K562 (cell line): ENCODE results near the gene DNAJB14. TPM values are rescaled to one million over a fixed set of nuclear protein-coding genes. Genes with fewer than 3 reads are reported as not detected.

ENCODE experiments used
- CAMTA2 ChIP-seq: fragments of 250-450 bp; sonication (Bioruptor Pico); conservative IDR thresholded peaks from 2 replicates; pipeline ENCODE4 v1.5.1; 2022
- CCNT2 ChIP-seq: IDR thresholded peaks from 2 replicates; pipeline ENCODE4 v1.6.1; 2011; ENCODE audit warnings: borderline replicate concordance, low read depth, mild to moderate bottlenecking, moderate library complexity, mixed read lengths, low read length; ENCODE audit not compliant: insufficient read length; ENCODE audit errors: extremely low read depth
- GATAD2A ChIP-seq: fragments of 450-650 bp; IDR thresholded peaks from 2 replicates; pipeline ENCODE4 v1.6.1; 2017
- HDAC3 ChIP-seq: fragments of 450-650 bp; IDR thresholded peaks from 2 replicates; pipeline ENCODE4 v1.6.1; 2018; ENCODE audit warnings: borderline replicate concordance, mild to moderate bottlenecking, moderate library complexity; ENCODE audit not compliant: partially characterized antibody
- ILF3 ChIP-seq: fragments of 450-650 bp; IDR thresholded peaks from 2 replicates; pipeline ENCODE4 v1.6.1; 2018; ENCODE audit warnings: antibody characterized with exemption, mild to moderate bottlenecking, moderate library complexity, borderline replicate concordance
- KDM1A ChIP-seq, 2 experiments: fragments of 450-650 bp; IDR thresholded peaks; 2 replicates each; pipeline ENCODE4 v1.6.1; 2016; ENCODE audit warnings: mild to moderate bottlenecking in 2 of 2
- MAFF ChIP-seq: IDR thresholded peaks from 2 replicates; pipeline ENCODE4 v1.6.1; 2012; ENCODE audit warnings: low read length, improper control_type of control experiment
- NCOA1 ChIP-seq: fragments of 450-650 bp; IDR thresholded peaks from 2 replicates; pipeline ENCODE4 v1.6.1; 2016; ENCODE audit warnings: low read depth
- POLR2AphosphoS5 ChIP-seq: IDR thresholded peaks from 2 replicates; pipeline ENCODE4 v1.6.1; 2011; ENCODE audit warnings: mild to moderate bottlenecking, low read depth, low read length, moderate library complexity; ENCODE audit not compliant: control insufficient read depth, insufficient read depth
- SP1 ChIP-seq: sonication (generic); formaldehyde crosslinking; IDR thresholded peaks from 2 replicates; pipeline ENCODE4 v1.8.1; 2022; ENCODE audit warnings: mild to moderate bottlenecking, missing genetic modification reagents
- TCFL5 ChIP-seq: fragments of 250-450 bp; sonication (Bioruptor Pico); conservative IDR thresholded peaks from 2 replicates; pipeline ENCODE4 v1.6.1; 2021; ENCODE audit warnings: mild to moderate bottlenecking, moderate library complexity, matching md5 sums
- ZFP91 ChIP-seq: sonication (generic); formaldehyde crosslinking; IDR thresholded peaks from 2 replicates; pipeline ENCODE4 v1.8.0; 2022; ENCODE audit warnings: mild to moderate bottlenecking, missing genetic modification reagents
- ZNF217 ChIP-seq: sonication (generic); formaldehyde crosslinking; IDR thresholded peaks from 2 replicates; pipeline ENCODE4 v1.8.0; 2022; ENCODE audit warnings: mild to moderate bottlenecking, missing genetic modification reagents
- ZNF551 ChIP-seq: fragments of 250-450 bp; sonication (Bioruptor Pico); IDR thresholded peaks from 2 replicates; pipeline ENCODE4 v1.5.0; 2021; ENCODE audit warnings: mild to moderate bottlenecking, moderate library complexity
- ZNF76 ChIP-seq: fragments of 250-450 bp; sonication (Bioruptor Pico); IDR thresholded peaks from 2 replicates; pipeline ENCODE4 v1.4.0; 2020; ENCODE audit warnings: mild to moderate bottlenecking, moderate library complexity, borderline replicate concordance
- ZNF778 ChIP-seq: fragments of 450-650 bp; formaldehyde crosslinking; IDR thresholded peaks from 2 replicates; pipeline ENCODE4 v1.4.0; 2020; ENCODE audit warnings: mild to moderate bottlenecking, moderate library complexity
- polyA plus RNA-seq, 8 experiments: library from polyadenylated mRNA; depleted of rRNA in 4 of 8; stranded (reverse) in 5 of 8; unstranded in 3 of 8; fragments of >200 nt; fragmentation: Nextera tagmentation in 2 of 8; fragmentation: Illumina TruSeq in 1 of 8; extraction: Ambion mirVana in 2 of 8; extraction: Trizol in 1 of 8; gene quantifications; 2 replicates each; pipeline versions ENCODE4 v1.2.1 to v1.2.3, GENCODE V29; 2011 to 2014; ENCODE audit warnings: inconsistent platforms in 1 of 8, missing spikeins in 1 of 8
- total RNA-seq, 7 experiments: library from RNA; depleted of rRNA in 6 of 7; stranded (reverse); fragments of >200 nt in 6 of 7; fragmentation: Illumina TruSeq in 2 of 7; extraction: Trizol in 2 of 7; gene quantifications; 2 replicates each; pipeline versions ENCODE4 v1.2.1 to v1.2.3, GENCODE V29; 2011 to 2021; ENCODE audit warnings: low replicate concordance in 1 of 7
- TF ChIP-seq, protein P1 (sequence below): fragments of 250-450 bp; sonication (Bioruptor Pico); IDR thresholded peaks from 2 replicates; pipeline ENCODE4 v1.4.0; 2020; ENCODE audit warnings: mild to moderate bottlenecking, moderate library complexity
- TF ChIP-seq, protein P2 (sequence below): fragments of 450-650 bp; IDR thresholded peaks from 2 replicates; pipeline ENCODE4 v1.7.0; 2016; ENCODE audit warnings: borderline replicate concordance
- TF ChIP-seq, protein P3 (sequence below): fragments of 450-650 bp; IDR thresholded peaks from 2 replicates; pipeline ENCODE4 v1.6.1; 2017; ENCODE audit warnings: mild to moderate bottlenecking, moderate library complexity

DNAJB14 gene
- total and polyA plus RNA-seq, 9 of the 15 experiments (the other 6 are each of a cell fraction or from before 2014, with no cell fraction given), result 5.5 to 28.0 (median 12.7) TPM

DNA sequence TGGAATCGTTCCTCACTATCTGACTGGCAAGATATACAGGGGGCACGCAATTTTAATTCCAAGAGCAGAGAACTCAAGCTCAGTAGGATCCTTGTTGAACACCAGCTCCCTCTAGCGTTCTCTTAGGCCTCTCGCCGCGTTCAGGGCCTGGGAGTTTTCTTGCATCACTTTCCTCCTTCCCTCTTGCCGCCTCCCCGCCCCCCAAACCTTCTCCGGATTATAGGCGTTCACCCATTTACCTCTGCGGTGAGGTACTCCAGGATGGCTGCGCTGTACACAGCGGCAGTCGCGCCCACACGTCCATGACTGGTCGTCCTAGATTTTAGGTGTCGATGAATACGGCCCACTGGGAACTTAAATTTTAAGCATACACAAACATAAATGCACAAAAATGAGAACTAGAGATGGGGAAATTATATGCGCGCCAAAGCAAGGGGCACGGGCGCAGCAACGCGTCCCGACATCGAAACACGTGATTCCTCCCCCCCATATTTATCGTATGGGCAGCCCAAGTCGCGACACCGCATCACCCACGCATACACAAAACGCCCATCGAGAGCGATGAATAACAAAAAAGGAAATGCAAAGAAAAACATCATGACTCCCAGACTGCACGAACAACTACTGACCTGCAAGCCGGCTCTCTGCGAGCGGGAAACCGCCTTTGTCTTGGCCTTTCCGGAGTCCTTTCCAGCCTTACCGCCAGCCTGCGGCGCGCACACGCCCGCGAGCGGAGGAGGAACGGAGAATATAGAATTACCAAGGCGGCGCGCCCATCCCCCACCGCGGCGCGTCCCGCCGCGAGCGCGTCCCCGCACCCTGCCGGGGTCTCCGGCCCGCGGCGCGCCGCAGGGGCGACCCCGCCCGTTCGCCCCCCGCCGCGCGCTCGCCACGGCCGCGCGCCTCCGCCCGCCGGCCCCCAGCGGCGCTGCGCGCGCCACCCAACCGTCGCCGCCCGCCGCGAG, 2.9 kb upstream of the DNAJB14 start (continued):
- TF ChIP-seq ZFP91 (CRISPR knock-in tag), result no peak
- TF ChIP-seq TCFL5 (CRISPR knock-in tag), result no peak
- TF ChIP-seq MAFF, result no peak
- peak; percentile 90 for TF ChIP-seq SP1
- TF ChIP-seq CCNT2, result peak; percentile 70
- no peak for TF ChIP-seq ZNF76 (CRISPR knock-in tag)
- peak in 1 of 2 experiments; percentile 58; a peak in 3 of 4 replicates for TF ChIP-seq KDM1A (IDR thresholded peaks at IDR 0.05)
- peak; percentile 69; the same call in 1 of the 2 replicates for TF ChIP-seq POLR2AphosphoS5
- no peak for TF ChIP-seq ZNF217
- TF ChIP-seq, protein P1, sequence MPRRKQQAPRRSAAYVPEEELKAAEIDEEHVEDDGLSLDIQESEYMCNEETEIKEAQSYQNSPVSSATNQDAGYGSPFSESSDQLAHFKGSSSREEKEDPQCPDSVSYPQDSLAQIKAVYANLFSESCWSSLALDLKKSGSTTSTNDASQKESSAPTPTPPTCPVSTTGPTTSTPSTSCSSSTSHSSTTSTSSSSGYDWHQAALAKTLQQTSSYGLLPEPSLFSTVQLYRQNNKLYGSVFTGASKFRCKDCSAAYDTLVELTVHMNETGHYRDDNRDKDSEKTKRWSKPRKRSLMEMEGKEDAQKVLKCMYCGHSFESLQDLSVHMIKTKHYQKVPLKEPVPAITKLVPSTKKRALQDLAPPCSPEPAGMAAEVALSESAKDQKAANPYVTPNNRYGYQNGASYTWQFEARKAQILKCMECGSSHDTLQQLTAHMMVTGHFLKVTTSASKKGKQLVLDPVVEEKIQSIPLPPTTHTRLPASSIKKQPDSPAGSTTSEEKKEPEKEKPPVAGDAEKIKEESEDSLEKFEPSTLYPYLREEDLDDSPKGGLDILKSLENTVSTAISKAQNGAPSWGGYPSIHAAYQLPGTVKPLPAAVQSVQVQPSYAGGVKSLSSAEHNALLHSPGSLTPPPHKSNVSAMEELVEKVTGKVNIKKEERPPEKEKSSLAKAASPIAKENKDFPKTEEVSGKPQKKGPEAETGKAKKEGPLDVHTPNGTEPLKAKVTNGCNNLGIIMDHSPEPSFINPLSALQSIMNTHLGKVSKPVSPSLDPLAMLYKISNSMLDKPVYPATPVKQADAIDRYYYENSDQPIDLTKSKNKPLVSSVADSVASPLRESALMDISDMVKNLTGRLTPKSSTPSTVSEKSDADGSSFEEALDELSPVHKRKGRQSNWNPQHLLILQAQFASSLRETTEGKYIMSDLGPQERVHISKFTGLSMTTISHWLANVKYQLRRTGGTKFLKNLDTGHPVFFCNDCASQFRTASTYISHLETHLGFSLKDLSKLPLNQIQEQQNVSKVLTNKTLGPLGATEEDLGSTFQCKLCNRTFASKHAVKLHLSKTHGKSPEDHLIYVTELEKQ (CRISPR knock-in tag), result no peak
- TF ChIP-seq NCOA1, result 0 out of 2 replicates have a peak, but pooled peaks have one; percentile 21
- TF ChIP-seq HDAC3, result peak; percentile 41
- TF ChIP-seq, protein P2, sequence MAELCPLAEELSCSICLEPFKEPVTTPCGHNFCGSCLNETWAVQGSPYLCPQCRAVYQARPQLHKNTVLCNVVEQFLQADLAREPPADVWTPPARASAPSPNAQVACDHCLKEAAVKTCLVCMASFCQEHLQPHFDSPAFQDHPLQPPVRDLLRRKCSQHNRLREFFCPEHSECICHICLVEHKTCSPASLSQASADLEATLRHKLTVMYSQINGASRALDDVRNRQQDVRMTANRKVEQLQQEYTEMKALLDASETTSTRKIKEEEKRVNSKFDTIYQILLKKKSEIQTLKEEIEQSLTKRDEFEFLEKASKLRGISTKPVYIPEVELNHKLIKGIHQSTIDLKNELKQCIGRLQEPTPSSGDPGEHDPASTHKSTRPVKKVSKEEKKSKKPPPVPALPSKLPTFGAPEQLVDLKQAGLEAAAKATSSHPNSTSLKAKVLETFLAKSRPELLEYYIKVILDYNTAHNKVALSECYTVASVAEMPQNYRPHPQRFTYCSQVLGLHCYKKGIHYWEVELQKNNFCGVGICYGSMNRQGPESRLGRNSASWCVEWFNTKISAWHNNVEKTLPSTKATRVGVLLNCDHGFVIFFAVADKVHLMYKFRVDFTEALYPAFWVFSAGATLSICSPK, result 0 out of 2 replicates have a peak, but pooled peaks have one; percentile 79
- no peak for TF ChIP-seq ZNF778
- no peak for TF ChIP-seq GATAD2A
- no peak for TF ChIP-seq ILF3
- no peak for TF ChIP-seq ZNF551
- TF ChIP-seq CAMTA2 (CRISPR knock-in tag), result no peak
- TF ChIP-seq, protein P3, sequence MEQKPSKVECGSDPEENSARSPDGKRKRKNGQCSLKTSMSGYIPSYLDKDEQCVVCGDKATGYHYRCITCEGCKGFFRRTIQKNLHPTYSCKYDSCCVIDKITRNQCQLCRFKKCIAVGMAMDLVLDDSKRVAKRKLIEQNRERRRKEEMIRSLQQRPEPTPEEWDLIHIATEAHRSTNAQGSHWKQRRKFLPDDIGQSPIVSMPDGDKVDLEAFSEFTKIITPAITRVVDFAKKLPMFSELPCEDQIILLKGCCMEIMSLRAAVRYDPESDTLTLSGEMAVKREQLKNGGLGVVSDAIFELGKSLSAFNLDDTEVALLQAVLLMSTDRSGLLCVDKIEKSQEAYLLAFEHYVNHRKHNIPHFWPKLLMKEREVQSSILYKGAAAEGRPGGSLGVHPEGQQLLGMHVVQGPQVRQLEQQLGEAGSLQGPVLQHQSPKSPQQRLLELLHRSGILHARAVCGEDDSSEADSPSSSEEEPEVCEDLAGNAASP, result no peak
